Myocyte (in vitro differentiated cells): ENCODE results near the gene HES5. TPM values are rescaled to one million over a fixed set of nuclear protein-coding genes. Genes with fewer than 3 reads are reported as not detected.

ENCODE experiments used
- DNase-seq: peaks from one replicate; pipeline ENCODE4 v3.0.0-alpha.2; 2012; ENCODE audit warnings: low read depth
- total RNA-seq: library from RNA; depleted of rRNA; stranded (reverse); fragments of >200 nt; gene quantifications from 2 replicates; pipeline ENCODE4 v1.2.3, GENCODE V29; 2014

Gene HES5
- total RNA-seq, 1 donor from 2014 or later = not detected

- no peak for DNase-seq
Measured at GRCh38 chr1:2547210-2548067, 17.4 kb upstream of the HES5 start.

GRCh38 chr1:2546515-2547209 is 16.6 kb upstream of the HES5 start:
- no peak for DNase-seq

- DNase-seq = no peak
Measured at GRCh38 chr1:2545754-2546514, 15.9 kb upstream of the HES5 start.

GRCh38 chr1:2544875-2545640 is 15.0 kb upstream of the HES5 start:
- DNase-seq = no peak

- no peak for DNase-seq
Measured at GRCh38 chr1:2544093-2544874, 14.2 kb upstream of the HES5 start.

GRCh38 chr1:2543543-2544092 is 13.6 kb upstream of the HES5 start:
- DNase-seq = no peak

GRCh38 chr1:2542246-2542915 is 12.3 kb upstream of the HES5 start:
- DNase-seq = no peak

- DNase-seq = no peak
Measured at GRCh38 chr1:2541619-2542245, 11.7 kb upstream of the HES5 start.

GRCh38 chr1:2540816-2541492 is 10.9 kb upstream of the HES5 start:
- no peak for DNase-seq

- no peak for DNase-seq
Measured at GRCh38 chr1:2539312-2539907, 9.3 kb upstream of the HES5 start.

GRCh38 chr1:2538872-2539271 is 8.8 kb upstream of the HES5 start:
- no peak for DNase-seq

- no peak for DNase-seq
Measured at GRCh38 chr1:2538376-2538775, 8.3 kb upstream of the HES5 start.

- DNase-seq = no peak
Measured at GRCh38 chr1:2537784-2538115, 7.7 kb upstream of the HES5 start.

- DNase-seq = no peak
Measured at GRCh38 chr1:2535981-2536380, 5.9 kb upstream of the HES5 start.

- no peak for DNase-seq
Measured at GRCh38 chr1:2535455-2535854, 5.4 kb upstream of the HES5 start.

GRCh38 chr1:2534687-2535441 is 4.8 kb upstream of the HES5 start:
- no peak for DNase-seq

GRCh38 chr1:2534315-2534686 is 4.2 kb upstream of the HES5 start:
- no peak for DNase-seq
